Left ventricle myocardium inferior (tissue), 1 donor: ENCODE measurements around the gene GNG2. TPM values are rescaled to one million over a fixed set of nuclear protein-coding genes. Genes with fewer than 3 reads are reported as not detected.

Experiments
- DNase-seq: peaks from one replicate; pipeline ENCODE4 v3.0.0-alpha.2; 2020
- H3K27ac ChIP-seq: fragments of 200-600 bp; replicated peaks from 2 replicates; pipeline ENCODE4 v1.8.0; 2021
- H3K27me3 ChIP-seq: fragments of 200-600 bp; 2 replicates; pipeline ENCODE4 v1.8.0; 2021; ENCODE audit warnings: low read depth
- H3K36me3 ChIP-seq: fragments of 200-600 bp; 2 replicates; pipeline ENCODE4 v1.8.0; 2021
- H3K4me1 ChIP-seq: fragments of 200-600 bp; 2 replicates; pipeline ENCODE4 v1.8.0; 2021
- H3K4me3 ChIP-seq: fragments of 200-600 bp; 2 replicates; pipeline ENCODE4 v1.8.0; 2021; ENCODE audit warnings: mild to moderate bottlenecking, moderate library complexity
- H3K9me3 ChIP-seq: fragments of 200-600 bp; replicated peaks from 2 replicates; pipeline ENCODE4 v1.8.0; 2021
- CTCF ChIP-seq: fragments of 200-600 bp; IDR thresholded peaks from 2 replicates; pipeline ENCODE4 v1.8.0; 2021; ENCODE audit warnings: antibody characterized with exemption, mild to moderate bottlenecking, borderline replicate concordance
- intact Hi-C: fragments of 100-400 bp; cut with micrococcal nuclease; formaldehyde crosslinking; loops from one replicate; pipeline ENCODE4 v1.11.0; 2022
- total RNA-seq: library from RNA; stranded (reverse); fragmentation: NEBNext Ultra II Directional; extraction: Animal tissue kit (Norgen Biotek cat#: 25700); gene quantifications from one replicate; pipeline ENCODE4 v1.2.1, GENCODE V29; 2021
- donor health status: DM: no; HTN: yes; CAD: no; lungs with severe emphysema.

The GNG2 gene
- total RNA-seq, 1 donor from 2014 or later: 6.7 TPM

GRCh38 chr14:51921026-51921425 lies 60.6 kb downstream of the GNG2 start:
- no peak for DNase-seq
- Histone ChIP-seq H3K27ac (peak overlapping the region; percentile 79), H3K36me3 (no peaks in the 10 kb centered on the region), H3K4me1 (peaks cover 8% of the 10 kb centered on the region), H3K27me3 (no peaks in the 10 kb centered on the region), H3K4me3 (no peak overlapping the region), H3K9me3 (no peaks in the 10 kb centered on the region)
- TF ChIP-seq CTCF: no peak
- intact Hi-C loops: no loop called here

GRCh38 chr14:51922624-51923023 lies 62.2 kb downstream of the GNG2 start:
- no peak for DNase-seq
- Histone ChIP-seq H3K36me3 (no peaks in the 10 kb centered on the region), H3K9me3 (no peaks in the 10 kb centered on the region), H3K27ac (peak overlapping the region; percentile 79), H3K4me3 (no peak overlapping the region), H3K4me1 (no peaks in the 10 kb centered on the region), H3K27me3 (no peaks in the 10 kb centered on the region)
- intact Hi-C loops: no loop called here
- no peak for TF ChIP-seq CTCF

- Histone ChIP-seq H3K27me3 (no peaks in the 10 kb centered on the region), H3K27ac (no peak overlapping the region), H3K4me1 (peaks cover 5% of the 10 kb centered on the region), H3K9me3 (no peaks in the 10 kb centered on the region), H3K36me3 (no peaks in the 10 kb centered on the region), H3K4me3 (no peak overlapping the region)
- no peak for TF ChIP-seq CTCF
- no peak for DNase-seq
- intact Hi-C loops: no loop called here
These were observed 64.2 kb downstream of the GNG2 start for GRCh38 chr14:51924600-51924999.

- Histone ChIP-seq H3K27me3 (no peaks in the 10 kb centered on the region), H3K36me3 (no peaks in the 10 kb centered on the region), H3K4me3 (no peak overlapping the region), H3K4me1 (peaks cover 10% of the 10 kb centered on the region), H3K27ac (no peak overlapping the region), H3K9me3 (no peaks in the 10 kb centered on the region)
- intact Hi-C loops: no loop called here
- DNase-seq: no peak
- no peak for TF ChIP-seq CTCF
These were observed 65.6 kb downstream of the GNG2 start for GRCh38 chr14:51925980-51926379.

- Histone ChIP-seq H3K27me3 (no peaks in the 10 kb centered on the region), H3K4me1 (peaks cover 10% of the 10 kb centered on the region), H3K9me3 (no peaks in the 10 kb centered on the region), H3K27ac (no peak overlapping the region), H3K4me3 (no peak overlapping the region), H3K36me3 (no peaks in the 10 kb centered on the region)
- TF ChIP-seq CTCF: no peak
- no peak for DNase-seq
- intact Hi-C loops: no loop called here
These were observed 66.0 kb downstream of the GNG2 start for GRCh38 chr14:51926449-51926848.

- H3K27me3 ChIP-seq: no peaks in the 10 kb centered on the region
- H3K9me3 ChIP-seq: no peaks in the 10 kb centered on the region
- H3K4me1 ChIP-seq: peaks cover 10% of the 10 kb centered on the region
- intact Hi-C loops: no loop called here
- no peak for DNase-seq
- H3K4me3 ChIP-seq: no peak overlapping the region
- no peak overlapping the region for H3K27ac ChIP-seq
- H3K36me3 ChIP-seq: no peaks in the 10 kb centered on the region
- no peak for TF ChIP-seq CTCF
These were observed 68.2 kb downstream of the GNG2 start for GRCh38 chr14:51928568-51928967.
